HG03139 (cell line): ENCODE results near the gene UBASH3B.
A peak's percentile ranks its signal among the peaks of the same experiment; 100 is the strongest.
"Not testable (repeated sequence)": the region's sequence is repeated elsewhere in the genome, so short reads cannot be mapped to it uniquely, and the experiment has no call there.

Experiments used
- ATAC-seq: cut with Tn5 transposase; IDR thresholded peaks from one replicate; pipeline ENCODE4 v1.9.1; 2021; ENCODE audit not compliant: unreplicated experiment

Gene UBASH3B

GRCh38 chr11:122655527-122656072 is at the start of gene UBASH3B:
TSS of gene UBASH3B (plus strand) at chr11:122655722. CDS start at chr11:122656050, 328 bp downstream.
- peak; percentile 66 for ATAC-seq

DNA sequence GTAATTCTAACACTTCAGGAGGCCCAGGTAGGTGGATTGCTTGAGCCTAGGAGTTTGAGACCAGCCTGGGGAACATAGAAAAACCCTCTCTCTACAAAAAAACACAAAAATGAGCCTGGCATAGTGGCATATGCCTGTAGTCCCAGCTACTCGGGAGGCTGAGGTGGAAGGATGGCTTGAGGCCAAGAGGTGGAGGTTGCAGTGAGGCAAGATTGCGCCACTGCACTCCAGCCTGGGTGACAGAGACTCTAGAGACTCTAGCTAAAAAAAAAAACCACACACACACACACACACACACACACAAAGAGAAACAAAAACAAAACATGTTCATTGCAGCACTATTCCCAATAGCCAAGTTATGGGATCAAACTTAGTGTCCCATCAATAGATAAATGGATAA is 48.4 kb upstream of the UBASH3B start:
- ATAC-seq: not testable (repeated sequence)

GRCh38 chr11:122612123-122612824 is 43.2 kb upstream of the UBASH3B start:
- ATAC-seq: no peak

- ATAC-seq: no peak
Measured at GRCh38 chr11:122616718-122617117, 38.8 kb upstream of the UBASH3B start.

- ATAC-seq: no peak
Measured at GRCh38 chr11:122617297-122617696, 38.2 kb upstream of the UBASH3B start.

- no peak for ATAC-seq
Measured at GRCh38 chr11:122617926-122618325, 37.6 kb upstream of the UBASH3B start.

DNA sequence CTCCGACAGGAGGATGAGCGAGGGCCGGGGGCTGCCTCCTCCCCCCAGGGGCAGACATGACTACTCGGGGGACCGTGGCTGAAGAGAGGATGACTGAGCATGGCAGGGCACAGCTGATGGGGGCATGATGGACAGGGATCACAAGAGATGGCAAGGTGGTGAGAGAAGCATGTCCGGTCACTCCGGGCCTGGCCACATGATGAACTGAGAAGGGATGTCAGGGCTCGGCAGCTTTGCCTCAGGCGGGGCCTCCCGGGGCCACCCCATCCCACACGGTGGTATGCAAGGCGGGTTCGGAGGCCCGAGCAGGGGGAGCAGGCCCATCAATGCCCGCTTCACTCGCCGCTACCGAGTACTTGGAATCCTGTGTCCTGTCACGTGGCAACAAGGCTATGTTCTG is 36.6 kb upstream of the UBASH3B start:
- no peak for ATAC-seq

DNA sequence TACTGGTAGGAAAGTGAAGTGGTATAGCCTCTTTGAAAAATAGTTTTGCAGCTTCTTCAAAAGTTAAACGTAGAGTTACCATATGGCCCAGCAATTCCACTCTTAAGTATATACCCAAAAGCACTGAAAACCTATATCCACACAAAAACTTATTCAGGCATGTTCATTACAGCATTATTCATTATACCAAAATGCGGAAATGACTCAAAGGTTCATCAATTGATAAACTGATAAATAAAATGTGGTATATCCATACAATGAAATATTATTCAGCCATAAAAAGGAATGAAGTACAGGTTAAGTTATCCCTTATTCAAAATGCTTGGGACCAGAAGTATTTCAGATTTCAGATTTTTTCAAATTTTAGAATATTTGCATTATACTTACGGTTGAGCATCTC is 35.8 kb upstream of the UBASH3B start:
- ATAC-seq: no peak

GRCh38 chr11:122625501-122625900 is 30.0 kb upstream of the UBASH3B start:
- not testable (repeated sequence) for ATAC-seq

DNA sequence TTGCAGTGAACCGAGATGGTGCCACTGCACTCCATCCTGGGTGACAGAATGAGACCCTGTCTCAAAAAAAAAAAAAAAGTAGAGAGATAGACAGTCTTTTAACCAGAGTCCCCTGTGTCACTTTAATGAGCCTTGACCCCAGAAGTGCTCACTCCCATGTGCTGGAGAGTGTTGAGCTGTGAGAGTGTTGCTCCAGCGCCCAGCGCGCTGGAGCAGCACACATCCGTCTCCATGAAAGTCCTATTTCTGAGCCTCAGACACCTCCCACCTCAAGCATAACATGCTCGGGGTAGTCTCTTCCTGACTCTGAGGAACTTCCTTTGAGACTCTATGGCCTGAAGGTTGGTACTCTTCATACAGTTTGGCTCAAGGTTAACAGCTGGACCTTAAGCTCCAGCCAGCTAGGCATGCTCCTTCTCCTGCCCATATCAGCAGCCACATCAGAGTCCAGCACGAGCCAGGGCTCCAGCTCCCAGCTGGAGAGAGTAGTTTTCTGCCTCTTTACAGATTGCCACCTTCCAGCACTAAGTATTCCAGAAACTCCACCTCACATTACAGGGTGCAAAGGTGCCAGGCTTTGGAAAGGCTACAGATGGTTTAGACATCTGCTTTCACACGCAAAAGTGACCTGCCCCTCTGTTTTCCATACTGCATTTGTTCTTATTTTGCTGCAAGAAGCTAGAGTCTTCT is 29.4 kb upstream of the UBASH3B start:
- ATAC-seq: no peak

GRCh38 chr11:122627745-122628144 is 27.8 kb upstream of the UBASH3B start:
- no peak for ATAC-seq

DNA sequence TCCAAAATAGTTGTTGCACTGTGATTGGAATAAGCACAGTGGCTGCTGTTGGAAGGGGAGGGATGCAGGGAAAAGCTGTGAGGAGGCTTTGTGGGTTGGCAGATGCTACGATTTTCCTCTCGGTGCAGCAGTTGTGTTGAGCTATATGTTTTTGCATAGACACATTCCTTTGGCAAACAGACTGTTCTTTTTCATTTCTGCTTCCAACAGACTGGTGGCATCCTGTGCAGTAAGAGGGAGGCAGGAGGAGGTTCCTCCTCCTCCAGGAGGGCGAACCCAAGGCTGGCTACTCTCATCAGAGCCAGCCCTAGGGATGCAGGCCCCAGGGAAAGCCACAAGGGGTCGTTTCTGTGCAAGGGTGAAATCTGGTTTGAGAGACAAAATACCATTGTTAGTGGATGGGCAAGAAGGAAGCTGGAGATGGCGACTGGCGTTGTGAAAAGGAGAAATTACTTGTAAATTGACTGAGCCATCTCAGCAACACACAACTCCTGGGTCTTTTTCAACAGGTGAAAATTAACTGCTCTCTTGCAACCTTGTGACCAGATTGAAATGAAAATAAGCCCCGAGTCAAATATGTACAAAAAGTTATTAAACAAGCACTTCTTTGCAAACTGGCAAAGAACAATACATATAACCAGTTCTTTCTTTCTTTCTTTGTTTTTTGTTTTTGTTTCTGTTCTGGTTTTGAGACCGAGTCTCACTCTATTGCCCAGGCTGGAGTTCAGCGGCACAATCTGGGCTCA is 26.5 kb upstream of the UBASH3B start:
- peak; percentile 80 for ATAC-seq

DNA sequence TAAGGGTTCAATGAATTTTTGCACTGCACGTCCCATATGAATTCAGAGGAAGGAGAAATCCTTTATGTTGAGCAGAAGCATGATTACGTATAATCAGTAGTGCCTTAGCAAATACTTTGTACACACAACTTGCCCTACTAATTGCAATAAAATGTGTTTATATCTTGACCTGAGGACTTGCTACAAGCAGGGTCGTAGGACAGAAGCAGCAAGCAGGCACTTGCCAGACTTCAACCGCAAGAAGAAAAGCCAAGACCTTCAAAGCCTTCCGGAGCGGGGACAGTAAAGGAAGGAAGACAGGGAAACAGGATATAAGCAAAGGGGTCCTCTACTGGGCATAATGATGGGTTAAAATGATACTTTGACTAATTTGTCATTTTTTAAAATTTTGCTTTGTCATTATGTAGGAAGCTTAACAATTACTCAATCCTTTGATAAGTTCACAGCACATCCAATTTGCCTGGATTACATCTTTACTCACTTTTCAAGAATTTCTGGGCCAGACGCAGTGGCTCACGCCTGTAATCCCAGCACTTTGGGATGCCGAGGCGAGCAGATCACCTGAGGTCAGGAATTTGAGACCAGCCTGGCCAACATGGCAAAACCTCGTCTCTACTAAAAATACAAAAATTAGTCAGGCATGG is 23.2 kb upstream of the UBASH3B start:
- no peak for ATAC-seq

GRCh38 chr11:122633219-122633829 is 22.2 kb upstream of the UBASH3B start:
- ATAC-seq: no peak

DNA sequence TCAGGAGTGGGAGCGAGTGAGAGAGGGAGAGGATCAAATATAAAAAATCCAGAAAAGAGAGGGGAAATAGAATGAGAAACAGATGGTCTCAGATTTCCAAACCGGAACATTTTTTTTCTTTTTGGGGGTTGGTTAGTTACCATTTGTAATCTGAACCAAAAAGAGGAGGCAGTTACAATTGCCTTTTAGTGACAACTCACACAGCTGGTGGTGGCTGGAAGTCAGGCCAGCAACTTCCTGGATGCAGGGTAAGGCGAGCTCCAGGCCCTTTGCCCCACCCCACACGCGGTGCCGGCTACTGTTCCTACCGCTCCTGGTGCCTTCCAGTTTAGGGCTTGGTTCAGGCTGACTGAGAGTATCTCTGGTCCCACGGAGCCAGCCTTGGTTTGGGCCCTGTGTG is 21.0 kb upstream of the UBASH3B start:
- no peak for ATAC-seq

DNA sequence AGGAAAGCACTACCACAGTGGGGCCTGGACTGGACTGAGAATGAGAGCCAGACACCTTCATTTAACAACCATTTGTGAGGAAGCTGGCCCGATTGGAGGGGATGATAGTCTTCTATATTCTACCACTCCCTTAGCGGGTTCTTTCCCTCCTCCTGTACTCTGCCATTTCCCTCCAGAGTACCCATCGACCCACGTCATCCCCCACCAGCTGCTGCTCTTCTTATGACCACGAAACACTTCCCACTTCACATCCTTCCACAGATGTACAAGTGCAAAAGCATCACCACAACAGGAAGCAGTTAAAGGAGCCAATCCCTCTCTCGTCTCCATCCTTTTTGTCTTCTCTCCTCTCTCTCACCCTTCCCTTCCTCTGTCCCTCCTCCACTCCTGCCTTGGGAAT is 18.0 kb upstream of the UBASH3B start:
- ATAC-seq: no peak

- no peak for ATAC-seq
Measured at GRCh38 chr11:122642472-122642922, 13.0 kb upstream of the UBASH3B start.

- ATAC-seq: no peak
Measured at GRCh38 chr11:122642971-122643370, 12.6 kb upstream of the UBASH3B start.

GRCh38 chr11:122645847-122646246 is 9.7 kb upstream of the UBASH3B start:
- no peak for ATAC-seq

DNA sequence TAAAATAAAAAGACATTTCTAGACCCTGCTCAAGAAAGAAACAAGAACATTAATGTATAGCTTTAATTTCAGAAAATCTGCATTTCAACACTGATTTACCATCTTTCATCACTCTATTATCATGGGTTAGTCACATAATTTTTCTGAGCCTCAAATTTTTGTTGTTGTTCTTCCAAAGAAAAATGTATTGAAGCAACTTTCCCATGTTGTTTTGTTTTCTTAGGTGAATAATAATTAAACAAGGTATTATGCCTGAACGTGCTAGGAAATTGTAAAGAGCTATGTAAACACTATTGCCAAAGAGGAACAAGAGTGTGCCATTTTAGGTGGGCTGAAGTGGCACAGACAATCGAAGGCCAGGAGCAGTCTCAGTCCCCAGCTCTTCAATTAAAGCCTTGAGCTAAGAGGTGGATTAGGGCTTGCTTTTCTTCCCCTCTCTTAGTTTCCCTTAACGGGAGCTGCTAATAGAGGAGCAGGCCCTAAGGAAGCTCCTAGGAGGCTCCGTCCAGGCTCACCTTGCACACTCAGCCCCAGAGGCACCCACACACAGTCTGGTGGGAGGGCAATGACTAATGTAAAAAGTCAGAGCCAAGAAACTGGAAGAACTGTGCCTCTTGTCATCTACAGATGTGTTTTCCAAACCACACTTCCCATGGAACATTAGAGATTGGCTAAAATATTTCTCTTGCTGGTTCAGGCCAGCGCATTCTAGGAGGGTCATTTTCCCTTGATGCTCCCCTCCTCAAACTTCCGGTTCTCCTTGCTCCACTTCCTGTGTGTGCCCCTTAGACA is 8.8 kb upstream of the UBASH3B start:
- no peak for ATAC-seq
